Measurements from ENCODE around the gene IFNW1.

GRCh38 chr9:21172156-21172555, 30.5 kb upstream of the IFNW1 start:
- TF ChIP-seq ZNF274 (IDR thresholded peaks at IDR 0.05; ENCODE audit: low read depth, low read length) (no peak), SUZ12 (IDR thresholded peaks at IDR 0.05; ENCODE audit: extremely low read depth, insufficient read depth, insufficient read length) (no peak)

Measured in NT2/D1 (cell line).